CD4-positive, alpha-beta T cell (primary cell): ENCODE measurements around the gene CRIP2. TPM values are rescaled to one million over a fixed set of nuclear protein-coding genes. Genes with fewer than 3 reads are reported as not detected.

Experiments
- ATAC-seq: fragments of 200-7000 bp; cut with Tn5 transposase; one replicate; pipeline ENCODE4 v1.10.0; 2022; ENCODE audit warnings: mild to moderate bottlenecking; ENCODE audit not compliant: poor library complexity
- CTCF ChIA-PET: fragments of 350-600 bp; sonication (Branson Sonifier 250); formaldehyde crosslinking; loops from one replicate; lab custom pipeline; 2021; ENCODE audit warnings: antibody characterized with exemption, inconsistent platforms; lab: Charles Lee
- POLR2A ChIA-PET: fragments of 350-600 bp; sonication (Branson Sonifier 250); formaldehyde crosslinking; loops from one replicate; lab custom pipeline; 2021; ENCODE audit warnings: antibody characterized with exemption, inconsistent platforms; lab: Charles Lee
- DNase-seq, 14 experiments: peaks; one replicate each; pipeline ENCODE4 v3.0.0-alpha.2; 2013 to 2020; ENCODE audit warnings: mixed read lengths in 2 of 14
- H3K27ac ChIP-seq, 2 donors: one replicate each; pipeline versions ENCODE4 v1.5.1 to v1.7.0; 2013; ENCODE audit warnings: low read length in 2 of 2, low read depth in 1 of 2, mild to moderate bottlenecking in 1 of 2
- H3K27me3 ChIP-seq, 2 experiments: 1 replicate in 1 of 2; 2 replicates in 1 of 2; pipeline versions ENCODE4 v1.6.1 to v1.7.0; 2013; ENCODE audit warnings: low read length in 2 of 2, control low read depth in 1 of 2, mild to moderate bottlenecking in 1 of 2, moderate library complexity in 1 of 2; ENCODE audit not compliant: insufficient read depth in 2 of 2, control insufficient read depth in 1 of 2
- H3K36me3 ChIP-seq: one replicate; pipeline ENCODE4 v1.6.1; 2013; ENCODE audit warnings: low read length, control low read depth; ENCODE audit not compliant: insufficient read depth
- H3K4me1 ChIP-seq: one replicate; pipeline ENCODE4 v1.6.1; 2013; ENCODE audit warnings: low read length, control low read depth; ENCODE audit not compliant: insufficient read depth
- H3K4me3 ChIP-seq: one replicate; pipeline ENCODE4 v1.5.1; 2013; ENCODE audit warnings: mild to moderate bottlenecking, low read length, moderate library complexity
- H3K9me3 ChIP-seq, 2 experiments: 1 replicate in 1 of 2; 2 replicates in 1 of 2; pipeline versions ENCODE4 v1.6.1 to v1.7.0; 2013; ENCODE audit warnings: low read length in 2 of 2, mild to moderate bottlenecking in 2 of 2, control low read depth in 1 of 2, moderate library complexity in 1 of 2; ENCODE audit not compliant: control insufficient read depth in 1 of 2, insufficient read depth in 1 of 2
- H3K27ac Mint-ChIP-seq: one replicate; pipeline ENCODE4 v1.8.0; 2020; ENCODE audit warnings: mixed read lengths
- H3K27me3 Mint-ChIP-seq: one replicate; pipeline ENCODE4 v1.8.0; 2021; ENCODE audit warnings: mixed read lengths
- H3K36me3 Mint-ChIP-seq: one replicate; pipeline ENCODE4 v1.8.0; 2021; ENCODE audit warnings: low read depth, mixed read lengths
- H3K4me1 Mint-ChIP-seq: one replicate; pipeline ENCODE4 v1.8.0; 2021; ENCODE audit warnings: low read depth, mixed read lengths
- H3K4me3 Mint-ChIP-seq: one replicate; pipeline ENCODE4 v1.8.0; 2020; ENCODE audit warnings: mild to moderate bottlenecking, mixed read lengths
- H3K9me3 Mint-ChIP-seq: one replicate; pipeline ENCODE4 v1.8.0; 2020; ENCODE audit warnings: mixed read lengths
- intact Hi-C, 2 experiments: fragments of 100-400 bp; cut with DNase I in 1 of 2; cut with micrococcal nuclease in 1 of 2; formaldehyde crosslinking; loops; one replicate each; pipeline versions ENCODE4 v1.15.1 to v1.9.0; 2023 to 2025; cut with DNase I, micrococcal nuclease
- polyA plus RNA-seq, 2 donors: library from polyadenylated mRNA; unstranded; fragments of 120-200 nt; gene quantifications; one replicate each; pipeline ENCODE4 v1.2.1, GENCODE V29; 2013
- total RNA-seq, 174 experiments: library from RNA in 2 of 174; stranded (reverse) in 2 of 174; gene quantifications; one replicate each; pipeline ENCODE4 v1.2.3 and lab custom pipeline; 2021 to 2026
- TF ChIP-seq, protein P1 (sequence below): fragments of 200-600 bp; IDR thresholded peaks from one replicate; pipeline ENCODE4 v1.8.0; 2022; ENCODE audit warnings: antibody characterized with exemption, mild to moderate bottlenecking

Gene CRIP2, protein sequence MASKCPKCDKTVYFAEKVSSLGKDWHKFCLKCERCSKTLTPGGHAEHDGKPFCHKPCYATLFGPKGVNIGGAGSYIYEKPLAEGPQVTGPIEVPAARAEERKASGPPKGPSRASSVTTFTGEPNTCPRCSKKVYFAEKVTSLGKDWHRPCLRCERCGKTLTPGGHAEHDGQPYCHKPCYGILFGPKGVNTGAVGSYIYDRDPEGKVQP
- total RNA-seq (10 to 100 TPM; 62.5 to 68.3 TPM), total RNA-seq (lab: John Stamatoyannopoulos, UW) (0 to 104 (median 6.6) reads per million in 172 experiments)
- polyA plus RNA-seq (2013, experiment 1 of 2) = 48.9 TPM
- polyA plus RNA-seq (2013, experiment 2 of 2) = 25.0 TPM

DNA sequence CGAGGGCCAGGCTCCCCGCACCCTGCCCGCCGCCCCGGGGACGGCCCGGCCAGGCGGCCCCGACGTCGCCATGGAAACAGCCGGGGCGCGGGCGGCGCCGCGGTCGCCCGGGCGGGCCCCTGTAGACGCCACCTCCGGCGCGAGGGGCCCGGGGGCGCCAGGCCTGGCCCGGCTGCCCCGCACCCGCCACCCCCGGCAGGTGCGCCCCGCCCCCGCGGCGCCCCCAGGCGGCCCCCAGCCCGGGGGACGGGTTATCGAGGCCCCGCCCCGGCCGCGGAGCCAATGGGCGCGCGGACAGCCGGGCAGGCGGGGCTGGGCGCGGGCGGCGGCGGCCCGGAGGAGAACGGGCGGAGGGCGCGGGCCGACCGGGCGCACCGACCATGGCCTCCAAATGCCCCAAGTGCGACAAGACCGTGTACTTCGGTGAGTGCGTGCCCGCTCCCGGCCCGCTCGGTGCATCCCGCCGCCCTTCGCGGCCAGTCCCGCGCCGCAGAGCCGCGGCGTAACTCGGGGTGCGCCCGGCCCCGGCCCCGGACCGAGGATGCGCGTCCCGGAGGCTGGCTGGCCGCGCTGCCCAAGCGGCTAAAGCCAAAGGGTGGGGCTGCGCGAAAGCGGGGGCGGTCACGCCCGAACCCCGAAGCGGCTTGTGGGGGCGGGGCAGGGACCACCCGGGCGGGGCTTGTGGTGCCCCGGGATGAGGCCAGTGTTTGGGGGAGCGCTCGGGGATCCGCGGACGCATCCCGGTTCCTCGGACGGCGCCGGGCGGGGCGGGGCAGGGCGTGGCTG, at the start of gene CRIP2:
Gene CRIP2, plus strand, starts transcription at position 339 of the 786 bp plus-strand sequence. Its CDS starts 42 bp downstream, at position 381.
- DNase-seq (peak in 6 of 14 experiments; percentile 41 to 85 (median 62)), ATAC-seq (peak; percentile 13)
- peak within 1 kb of the TSS; percentile 59 for H3K4me3 ChIP-seq
- POLR2A ChIA-PET = interaction anchor here (1.0 to 1.6 kb wide), 5 partner anchors 7 to 104 kb away, joined by 3 to 6 read pairs (median 4); partner anchors contain the start of gene TEDC1
- intact Hi-C loops = no loop called here
- no peaks in the 10 kb centered on the region for H3K36me3 Mint-ChIP-seq
- H3K36me3 ChIP-seq = peaks cover 3% of the 10 kb centered on the region
- TF ChIP-seq, protein P1, sequence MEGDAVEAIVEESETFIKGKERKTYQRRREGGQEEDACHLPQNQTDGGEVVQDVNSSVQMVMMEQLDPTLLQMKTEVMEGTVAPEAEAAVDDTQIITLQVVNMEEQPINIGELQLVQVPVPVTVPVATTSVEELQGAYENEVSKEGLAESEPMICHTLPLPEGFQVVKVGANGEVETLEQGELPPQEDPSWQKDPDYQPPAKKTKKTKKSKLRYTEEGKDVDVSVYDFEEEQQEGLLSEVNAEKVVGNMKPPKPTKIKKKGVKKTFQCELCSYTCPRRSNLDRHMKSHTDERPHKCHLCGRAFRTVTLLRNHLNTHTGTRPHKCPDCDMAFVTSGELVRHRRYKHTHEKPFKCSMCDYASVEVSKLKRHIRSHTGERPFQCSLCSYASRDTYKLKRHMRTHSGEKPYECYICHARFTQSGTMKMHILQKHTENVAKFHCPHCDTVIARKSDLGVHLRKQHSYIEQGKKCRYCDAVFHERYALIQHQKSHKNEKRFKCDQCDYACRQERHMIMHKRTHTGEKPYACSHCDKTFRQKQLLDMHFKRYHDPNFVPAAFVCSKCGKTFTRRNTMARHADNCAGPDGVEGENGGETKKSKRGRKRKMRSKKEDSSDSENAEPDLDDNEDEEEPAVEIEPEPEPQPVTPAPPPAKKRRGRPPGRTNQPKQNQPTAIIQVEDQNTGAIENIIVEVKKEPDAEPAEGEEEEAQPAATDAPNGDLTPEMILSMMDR = no peak
- peaks cover 63% of the 10 kb centered on the region for H3K4me1 ChIP-seq
- H3K4me3 Mint-ChIP-seq = peak within 1 kb of the TSS; percentile 82
- no peak within 1 kb of the TSS for H3K27ac ChIP-seq
- H3K4me1 Mint-ChIP-seq = peaks cover 19% of the 10 kb centered on the region
- peaks cover 0 to 19% of the 10 kb centered on the region in 2 experiments for H3K9me3 ChIP-seq
- peak within 1 kb of the TSS; percentile 42 for H3K27ac Mint-ChIP-seq
- H3K27me3 ChIP-seq = peaks cover 10% of the 10 kb centered on the region in 2 experiments
- no peaks in the 10 kb centered on the region for H3K9me3 Mint-ChIP-seq
- no peaks in the 10 kb centered on the region for H3K27me3 Mint-ChIP-seq
- CTCF ChIA-PET = interaction anchor here (2.7 to 4.6 kb wide), 2 partner anchors 15 kb away, joined by 12 to 28 read pairs; partner anchors contain the start of gene TEDC1

DNA sequence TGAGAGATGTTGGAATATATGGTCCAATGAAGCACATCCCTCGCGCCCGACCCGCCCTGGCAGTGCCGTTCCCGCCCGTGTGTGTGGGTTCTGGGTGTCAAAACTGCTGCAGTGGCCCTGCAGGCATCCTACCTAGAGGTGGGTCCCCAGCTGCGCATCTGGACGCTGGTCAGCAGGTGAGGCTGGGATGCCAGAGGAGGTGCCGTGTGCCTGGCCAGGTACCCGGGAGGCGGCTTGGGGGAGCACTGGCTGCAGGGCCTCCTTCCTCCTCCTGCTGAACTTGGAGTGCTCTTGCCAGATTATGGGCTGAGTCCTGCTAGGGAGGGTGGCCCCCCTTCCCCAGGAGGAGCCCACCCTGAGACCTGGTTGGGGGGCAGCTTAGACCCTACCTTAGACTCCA, 49.8 kb upstream of the CRIP2 start:
- ChIA-PET POLR2A (interaction anchor here (1.1 kb wide), 1 partner anchor 21 kb away, joined by 3 read pairs; no protein-coding TSS in a partner anchor), CTCF (interaction anchor here (1.2 kb wide), 1 partner anchor 23 kb away, joined by 3 read pairs; no protein-coding TSS in a partner anchor)
- peaks cover 33% of the 10 kb centered on the region for H3K4me1 Mint-ChIP-seq
- peaks cover 27% of the 10 kb centered on the region for H3K4me1 ChIP-seq
- TF ChIP-seq, protein P1 = no peak
- H3K27me3 Mint-ChIP-seq = no peaks in the 10 kb centered on the region
- peaks cover 13% of the 10 kb centered on the region for H3K36me3 ChIP-seq
- peaks cover 0 to 17% of the 10 kb centered on the region in 2 experiments for H3K9me3 ChIP-seq
- DNase-seq (no peak), ATAC-seq (no peak)
- intact Hi-C loops = loop anchor here in 1 of 2 experiments (10.0 kb wide), 1 partner anchor 50 kb away; no protein-coding TSS in a partner anchor
- H3K4me3 Mint-ChIP-seq = no peak overlapping the region
- no peak overlapping the region for H3K4me3 ChIP-seq
- no peaks in the 10 kb centered on the region for H3K9me3 Mint-ChIP-seq
- no peak overlapping the region for H3K27ac ChIP-seq
- no peak overlapping the region for H3K27ac Mint-ChIP-seq
- no peaks in the 10 kb centered on the region for H3K27me3 ChIP-seq
- H3K36me3 Mint-ChIP-seq = peaks cover 30% of the 10 kb centered on the region

DNA sequence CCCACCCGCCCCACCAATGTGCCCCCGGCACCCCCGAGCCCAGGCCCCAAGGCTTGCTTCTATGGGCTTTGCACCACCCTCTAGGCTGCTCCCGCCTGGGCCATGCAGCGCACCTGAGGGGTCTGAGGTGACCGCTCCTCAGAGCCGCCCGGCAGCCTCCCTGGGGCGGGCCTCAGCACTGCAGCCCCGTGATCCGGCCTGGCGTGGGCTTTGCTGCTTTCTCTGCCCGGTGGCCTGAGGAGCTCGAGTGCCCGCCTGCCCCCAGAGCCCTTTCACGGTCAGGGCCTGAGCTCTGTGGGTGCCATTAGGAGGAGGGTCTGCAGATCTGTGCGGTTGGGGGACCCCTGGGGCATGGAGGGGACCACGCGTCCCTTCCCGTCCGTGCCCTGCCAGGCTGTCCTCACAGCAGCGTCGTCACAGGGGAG, 48.8 kb upstream of the CRIP2 start:
- ChIA-PET CTCF (interaction anchor here (1.2 kb wide), 1 partner anchor 23 kb away, joined by 3 read pairs; no protein-coding TSS in a partner anchor), POLR2A (no interaction called here)
- Mint-ChIP-seq H3K27ac (no peak overlapping the region), H3K4me1 (peaks cover 30% of the 10 kb centered on the region), H3K9me3 (no peaks in the 10 kb centered on the region), H3K36me3 (peaks cover 37% of the 10 kb centered on the region), H3K4me3 (no peak overlapping the region), H3K27me3 (no peaks in the 10 kb centered on the region)
- DNase-seq (peak in 1 of 14 experiments; percentile 10), ATAC-seq (no peak)
- H3K4me3 ChIP-seq = no peak overlapping the region
- peaks cover 22% of the 10 kb centered on the region for H3K4me1 ChIP-seq
- H3K9me3 ChIP-seq = peaks cover 0 to 17% of the 10 kb centered on the region in 2 experiments
- H3K36me3 ChIP-seq = peaks cover 19% of the 10 kb centered on the region
- no peak overlapping the region for H3K27ac ChIP-seq
- TF ChIP-seq, protein P1 = no peak
- intact Hi-C loops = loop anchor here in 1 of 2 experiments (10.0 kb wide), 1 partner anchor 51 kb away; no protein-coding TSS in a partner anchor
- no peaks in the 10 kb centered on the region for H3K27me3 ChIP-seq
